GM19023 (cell line): ENCODE results near the gene AMBRA1.

Experiments
- ATAC-seq: cut with Tn5 transposase; IDR thresholded peaks from one replicate; pipeline ENCODE4 v1.9.1; 2021; ENCODE audit warnings: mild to moderate bottlenecking, moderate library complexity; ENCODE audit not compliant: unreplicated experiment

Gene AMBRA1

GRCh38 chr11:46480166-46480726 is 113.6 kb downstream of the AMBRA1 start:
- ATAC-seq: no peak

GRCh38 chr11:46479601-46480000 is 114.2 kb downstream of the AMBRA1 start:
- no peak for ATAC-seq

- no peak for ATAC-seq
Measured at GRCh38 chr11:46478196-46478595, 115.6 kb downstream of the AMBRA1 start.

GRCh38 chr11:46477136-46477535 is 116.7 kb downstream of the AMBRA1 start:
- ATAC-seq: no peak

GRCh38 chr11:46475926-46476545 is 117.8 kb downstream of the AMBRA1 start:
- no peak for ATAC-seq

- ATAC-seq: no peak
Measured at GRCh38 chr11:46475051-46475925, 118.5 kb downstream of the AMBRA1 start.

GRCh38 chr11:46472662-46472994 is 121.2 kb downstream of the AMBRA1 start:
- no peak for ATAC-seq

- no peak for ATAC-seq
Measured at GRCh38 chr11:46471943-46472661, 121.7 kb downstream of the AMBRA1 start.

- ATAC-seq: no peak
Measured at GRCh38 chr11:46469926-46470325, 123.9 kb downstream of the AMBRA1 start.

- ATAC-seq: no peak
Measured at GRCh38 chr11:46465683-46466082, 128.1 kb downstream of the AMBRA1 start.

- no peak for ATAC-seq
Measured at GRCh38 chr11:46463701-46464421, 130.0 kb downstream of the AMBRA1 start.

GRCh38 chr11:46461461-46461927 is 132.3 kb downstream of the AMBRA1 start:
- no peak for ATAC-seq

- no peak for ATAC-seq
Measured at GRCh38 chr11:46458491-46458890, 135.3 kb downstream of the AMBRA1 start.

- ATAC-seq: no peak
Measured at GRCh38 chr11:46457659-46458424, 136.0 kb downstream of the AMBRA1 start.

- ATAC-seq: no peak
Measured at GRCh38 chr11:46457021-46457420, 136.8 kb downstream of the AMBRA1 start.

- ATAC-seq: no peak
Measured at GRCh38 chr11:46456269-46457001, 137.4 kb downstream of the AMBRA1 start.

GRCh38 chr11:46455834-46456233 is 138.0 kb downstream of the AMBRA1 start:
- no peak for ATAC-seq

GRCh38 chr11:46452918-46453517 is 140.8 kb downstream of the AMBRA1 start:
- ATAC-seq: no peak

- no peak for ATAC-seq
Measured at GRCh38 chr11:46451759-46452158, 142.1 kb downstream of the AMBRA1 start.
